Measurements from ENCODE around the gene FIGN. TPM values are rescaled to one million over a fixed set of nuclear protein-coding genes. Genes with fewer than 3 reads are reported as not detected.

The FIGN gene
- total and polyA plus RNA-seq, 12 donors = 1.1 to 10.8 (median 5.2) TPM

DNA sequence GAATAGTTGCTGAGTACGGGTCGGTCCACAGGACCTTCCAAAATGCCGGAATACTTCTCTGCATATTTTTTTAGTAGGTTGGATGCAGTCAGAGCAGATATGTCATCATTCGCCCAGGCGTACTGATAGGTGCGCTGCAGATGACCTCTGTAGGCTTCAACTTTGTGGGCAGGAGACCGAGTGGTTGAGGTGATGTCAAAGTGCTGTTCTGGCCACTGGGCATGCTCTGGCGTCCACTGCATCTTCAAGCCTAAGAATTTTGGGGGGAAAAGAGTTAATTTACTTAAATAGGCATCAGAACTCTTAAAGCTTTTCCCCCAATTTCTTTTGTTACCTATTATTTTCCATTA, 124.3 kb downstream of the FIGN start:
- no peaks in the 10 kb centered on the region for H3K27me3 ChIP-seq
- H3K36me3 ChIP-seq (replicated peaks in 1 of 2) = no peaks in the 10 kb centered on the region
- no peak for DNase-seq
- no peaks in the 10 kb centered on the region for H3K4me1 ChIP-seq (replicated peaks in 1 of 2)
- no peaks in the 10 kb centered on the region for H3K9me3 ChIP-seq (replicated peaks in 1 of 3)
- TF ChIP-seq POLR2A (IDR thresholded peaks at IDR 0.05) = no peak
- intact Hi-C loops (cut with DNase I) = no loop called here
- H3K4me3 ChIP-seq = no peak overlapping the region
- 92 to 95% (median 94%) methylated on average over 8 of the region's 8 CpGs for WGBS, 4 donors
- no peak overlapping the region for H3K27ac ChIP-seq

DNA sequence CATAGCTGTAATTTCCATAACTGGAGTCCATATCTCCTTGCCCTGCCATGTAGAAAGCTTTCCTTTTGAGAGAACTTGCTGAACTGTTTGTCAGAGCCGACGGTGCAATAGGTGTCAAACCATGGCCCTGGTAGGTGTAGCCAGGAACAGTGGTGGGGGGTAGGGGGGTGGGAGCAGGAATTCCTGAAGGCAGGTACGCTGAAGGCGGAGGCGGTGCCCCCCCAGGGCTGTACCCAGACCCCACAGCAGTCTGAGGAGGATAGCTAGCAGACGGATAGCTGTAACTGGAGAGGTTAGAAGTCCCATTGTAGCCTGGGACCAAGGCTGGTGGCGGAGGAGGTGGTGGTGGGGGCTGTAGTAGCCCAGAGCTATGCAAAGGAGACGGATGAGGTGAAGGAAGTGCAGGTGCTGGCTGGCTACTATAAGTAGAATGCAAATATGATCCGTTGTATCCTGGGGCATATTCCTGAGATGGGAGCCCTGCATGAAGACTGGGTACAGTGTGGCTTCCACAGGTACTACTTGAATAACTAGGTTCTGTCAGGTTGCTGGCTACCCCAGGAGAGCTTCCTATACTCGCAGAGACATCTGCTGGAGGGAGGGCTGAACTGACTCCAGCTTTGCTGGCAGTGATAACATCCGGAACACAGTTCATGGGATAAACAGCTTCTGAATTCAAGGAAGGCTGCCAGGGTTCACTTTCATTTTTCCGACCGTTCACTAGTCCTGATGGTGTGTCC, 124.8 kb downstream of the FIGN start:
- Histone ChIP-seq H3K4me1 (replicated peaks in 1 of 2) (no peaks in the 10 kb centered on the region), H3K27me3 (no peaks in the 10 kb centered on the region), H3K27ac (no peak overlapping the region), H3K9me3 (replicated peaks in 1 of 3) (no peaks in the 10 kb centered on the region), H3K36me3 (replicated peaks in 1 of 2) (no peaks in the 10 kb centered on the region), H3K4me3 (no peak overlapping the region)
- WGBS, 4 donors = 90 to 96% (median 93%) methylated on average over 10 to 13 of the region's 13 CpGs
- intact Hi-C loops (cut with DNase I) = no loop called here
- DNase-seq = no peak
- TF ChIP-seq POLR2A (IDR thresholded peaks at IDR 0.05) = no peak
- TF ChIP-seq, protein P1, sequence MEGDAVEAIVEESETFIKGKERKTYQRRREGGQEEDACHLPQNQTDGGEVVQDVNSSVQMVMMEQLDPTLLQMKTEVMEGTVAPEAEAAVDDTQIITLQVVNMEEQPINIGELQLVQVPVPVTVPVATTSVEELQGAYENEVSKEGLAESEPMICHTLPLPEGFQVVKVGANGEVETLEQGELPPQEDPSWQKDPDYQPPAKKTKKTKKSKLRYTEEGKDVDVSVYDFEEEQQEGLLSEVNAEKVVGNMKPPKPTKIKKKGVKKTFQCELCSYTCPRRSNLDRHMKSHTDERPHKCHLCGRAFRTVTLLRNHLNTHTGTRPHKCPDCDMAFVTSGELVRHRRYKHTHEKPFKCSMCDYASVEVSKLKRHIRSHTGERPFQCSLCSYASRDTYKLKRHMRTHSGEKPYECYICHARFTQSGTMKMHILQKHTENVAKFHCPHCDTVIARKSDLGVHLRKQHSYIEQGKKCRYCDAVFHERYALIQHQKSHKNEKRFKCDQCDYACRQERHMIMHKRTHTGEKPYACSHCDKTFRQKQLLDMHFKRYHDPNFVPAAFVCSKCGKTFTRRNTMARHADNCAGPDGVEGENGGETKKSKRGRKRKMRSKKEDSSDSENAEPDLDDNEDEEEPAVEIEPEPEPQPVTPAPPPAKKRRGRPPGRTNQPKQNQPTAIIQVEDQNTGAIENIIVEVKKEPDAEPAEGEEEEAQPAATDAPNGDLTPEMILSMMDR (IDR thresholded peaks at IDR 0.05) = peak in 1 of 6 experiments; percentile 9

DNA sequence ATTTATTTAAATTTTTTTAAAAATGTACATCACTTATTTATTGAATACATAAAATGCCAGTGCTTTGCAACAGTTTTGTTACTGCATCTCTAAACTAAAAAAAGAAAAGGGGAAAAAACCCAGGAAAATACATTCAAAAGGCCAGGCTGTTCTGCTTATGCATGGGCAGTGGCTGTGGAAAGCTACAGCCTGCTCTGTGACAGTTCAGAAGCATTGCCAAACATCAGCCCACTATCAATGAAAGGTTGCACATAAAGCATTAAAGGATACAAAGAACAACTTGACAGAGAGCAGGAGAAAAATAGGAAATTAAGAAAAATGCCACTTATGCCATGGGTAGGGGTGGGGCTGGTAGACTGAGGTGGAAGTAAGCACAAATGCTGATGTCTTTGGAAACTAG, 128.2 kb downstream of the FIGN start:
- no peak for DNase-seq
- intact Hi-C loops (cut with DNase I) = no loop called here
- no peaks in the 10 kb centered on the region for H3K4me1 ChIP-seq (replicated peaks in 1 of 2)
- H3K9me3 ChIP-seq (replicated peaks in 1 of 3) = no peaks in the 10 kb centered on the region
- H3K4me3 ChIP-seq = no peak overlapping the region
- H3K27ac ChIP-seq = no peak overlapping the region
- no peaks in the 10 kb centered on the region for H3K27me3 ChIP-seq
- no peaks in the 10 kb centered on the region for H3K36me3 ChIP-seq (replicated peaks in 1 of 2)
- TF ChIP-seq, protein P1 (IDR thresholded peaks at IDR 0.05) = no peak
- TF ChIP-seq POLR2A (IDR thresholded peaks at IDR 0.05) = no peak

DNA sequence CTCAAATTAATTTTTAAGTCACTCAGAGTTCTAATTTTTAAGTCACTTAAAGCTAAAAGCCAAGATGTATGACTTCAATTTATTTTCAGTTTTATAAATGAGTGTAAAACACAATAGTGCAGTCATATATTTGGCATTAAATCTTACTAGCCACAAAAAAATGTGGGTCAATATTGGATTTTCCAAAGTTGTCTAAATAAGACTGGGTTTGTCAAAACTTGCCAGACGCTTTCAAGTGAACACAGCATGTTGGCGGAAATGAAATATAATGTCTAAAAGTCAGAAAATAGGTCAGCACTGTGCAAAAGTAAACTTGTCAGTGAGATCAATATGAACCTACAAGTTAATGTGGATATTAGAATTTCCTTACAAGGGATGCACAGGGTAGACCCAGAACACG, 128.9 kb downstream of the FIGN start:
- Histone ChIP-seq H3K27me3 (no peaks in the 10 kb centered on the region), H3K36me3 (replicated peaks in 1 of 2) (no peaks in the 10 kb centered on the region), H3K4me3 (no peak overlapping the region), H3K9me3 (replicated peaks in 1 of 3) (no peaks in the 10 kb centered on the region), H3K27ac (no peak overlapping the region), H3K4me1 (replicated peaks in 1 of 2) (no peaks in the 10 kb centered on the region)
- WGBS, 4 donors = 89 to 98% (median 91%) methylated on average over 3 of the region's 3 CpGs
- intact Hi-C loops (cut with DNase I) = no loop called here
- no peak for DNase-seq
- TF ChIP-seq, protein P1 (IDR thresholded peaks at IDR 0.05) = no peak
- TF ChIP-seq POLR2A (IDR thresholded peaks at IDR 0.05) = no peak

DNA sequence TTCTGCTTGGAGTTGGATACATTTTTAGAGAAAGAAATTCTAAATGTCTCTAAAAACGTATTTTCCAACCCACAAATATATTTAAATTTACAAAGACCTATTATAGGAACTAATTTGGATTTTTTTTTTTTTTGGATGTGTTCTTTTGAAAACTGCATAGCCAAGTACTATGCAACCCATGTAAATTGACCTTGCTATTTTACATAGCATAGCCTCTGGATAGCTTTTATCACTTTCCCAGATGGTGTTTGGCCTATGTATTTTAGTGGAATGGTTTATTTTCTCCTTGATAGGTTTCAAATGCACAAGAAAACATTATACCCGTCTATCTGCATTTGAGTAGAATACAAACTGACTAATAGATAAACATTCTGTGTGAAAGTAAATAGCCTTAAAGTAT, 130.0 kb downstream of the FIGN start:
- 68 to 77% (median 75%) methylated on average over 2 of the region's 2 CpGs for WGBS, 4 donors
- Histone ChIP-seq H3K4me1 (replicated peaks in 1 of 2) (no peaks in the 10 kb centered on the region), H3K27ac (no peak overlapping the region), H3K27me3 (no peaks in the 10 kb centered on the region), H3K4me3 (no peak overlapping the region), H3K36me3 (replicated peaks in 1 of 2) (no peaks in the 10 kb centered on the region), H3K9me3 (replicated peaks in 1 of 3) (no peaks in the 10 kb centered on the region)
- TF ChIP-seq, protein P1 (IDR thresholded peaks at IDR 0.05) = no peak
- TF ChIP-seq POLR2A (IDR thresholded peaks at IDR 0.05) = no peak
- no peak for DNase-seq
- intact Hi-C loops (cut with DNase I) = no loop called here
